ENCODE results near the gene PTPN7.
"Not testable (repeated sequence)": the region's sequence is repeated elsewhere in the genome, so short reads cannot be mapped to it uniquely, and the experiment has no call there.

The PTPN7 gene

GRCh38 chr1:202189001-202189790 is 28.8 kb upstream of the PTPN7 start:
- peak; percentile 81 for DNase-seq

DNA sequence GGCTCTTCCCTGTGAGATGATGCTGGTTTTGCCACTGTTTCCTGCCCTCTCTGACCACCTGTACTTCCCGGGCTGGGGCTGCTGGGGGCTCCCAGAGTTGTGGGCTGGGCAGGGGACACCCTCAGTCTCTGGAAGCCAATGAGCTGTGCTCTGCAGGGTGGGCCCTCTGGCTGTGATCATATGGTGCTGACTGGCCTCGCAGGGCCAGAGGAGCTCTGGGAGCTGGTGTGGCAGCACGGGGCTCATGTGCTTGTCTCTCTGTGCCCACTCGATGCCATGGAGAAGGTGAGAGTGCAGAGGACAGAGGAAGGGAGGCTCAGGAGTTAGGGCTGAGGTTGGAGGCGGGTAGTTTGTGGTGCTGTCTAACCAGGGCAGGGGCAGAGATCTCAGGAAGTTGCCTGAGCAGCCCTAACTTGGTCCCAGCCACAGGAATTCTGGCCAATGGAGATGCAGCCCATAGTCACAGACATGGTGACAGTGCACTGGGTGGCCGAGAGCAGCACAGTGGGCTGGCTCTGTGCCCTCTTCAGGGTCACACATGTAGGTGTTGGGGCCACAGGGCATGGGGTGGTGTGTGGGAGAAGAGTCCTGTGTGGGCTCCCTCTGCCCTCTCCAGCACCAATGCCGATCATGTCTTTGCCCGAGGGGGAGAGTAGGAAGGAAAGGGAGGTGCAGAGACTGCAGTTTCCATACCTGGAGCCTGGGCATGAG is 27.4 kb upstream of the PTPN7 start:
- no peak for DNase-seq

- no peak for DNase-seq
Observed at GRCh38 chr1:202187041-202187671, 26.8 kb upstream of the PTPN7 start.

- DNase-seq = no peak
Observed at GRCh38 chr1:202186327-202186726, 25.9 kb upstream of the PTPN7 start.

DNA sequence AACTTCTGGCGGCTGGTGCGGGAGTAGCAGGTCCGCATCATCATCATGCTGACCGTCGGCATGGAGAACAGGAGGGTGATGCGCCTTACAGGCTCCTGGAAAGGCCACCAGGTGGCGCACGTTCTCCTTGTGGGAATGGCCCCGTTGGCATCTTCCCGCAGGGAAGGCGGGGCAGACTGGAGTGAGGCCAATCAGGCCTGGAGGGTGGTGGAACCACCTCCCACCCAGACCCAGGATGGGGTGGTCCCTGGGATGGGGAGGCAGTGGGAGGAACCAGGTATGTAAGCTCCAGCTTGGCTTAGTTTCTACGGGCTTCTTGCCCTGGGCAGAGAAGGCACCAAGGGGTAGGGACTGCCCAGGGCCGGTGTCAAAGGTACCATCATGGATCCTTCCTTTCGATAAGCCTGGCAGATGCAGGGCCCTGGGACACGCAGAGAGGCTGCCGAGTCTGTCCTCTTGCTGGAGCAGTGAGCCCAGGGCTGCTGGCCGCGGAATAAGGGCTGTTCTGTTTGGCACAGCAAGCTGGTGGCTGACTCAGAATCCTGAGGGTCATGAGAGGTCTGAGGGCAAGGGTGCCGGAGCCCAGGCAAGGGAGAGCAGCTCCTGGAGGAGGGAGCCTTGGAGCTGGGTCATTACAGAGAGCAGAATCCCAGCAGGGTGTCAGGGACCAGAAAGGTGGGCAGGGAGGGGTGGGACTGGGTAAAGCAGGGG is 24.5 kb upstream of the PTPN7 start:
- DNase-seq = peak; percentile 82

GRCh38 chr1:202182040-202182877 is 21.9 kb upstream of the PTPN7 start:
- DNase-seq = no peak

DNA sequence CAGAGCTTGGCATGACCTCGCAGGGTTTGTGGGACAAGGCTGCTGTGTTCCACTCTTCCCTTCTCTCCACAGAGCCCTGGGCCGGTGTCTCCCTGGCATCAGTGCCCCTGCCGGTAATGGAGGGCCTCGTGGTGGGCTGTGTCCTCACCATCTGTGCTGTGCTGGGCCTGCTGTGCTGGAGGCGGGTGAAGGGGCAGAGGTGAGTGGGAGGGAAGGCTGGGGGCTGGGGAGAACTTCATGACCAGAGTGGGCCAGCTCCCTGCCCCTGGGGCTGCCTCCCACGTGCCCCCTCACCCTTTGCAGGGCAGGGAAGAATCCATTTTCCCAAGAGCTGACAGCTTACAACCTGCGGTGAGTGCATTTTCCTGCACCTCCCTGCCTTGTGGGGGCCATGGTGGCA is 21.2 kb upstream of the PTPN7 start:
- no peak for DNase-seq

- DNase-seq = not testable (repeated sequence)
Observed at GRCh38 chr1:202180751-202181139, 20.3 kb upstream of the PTPN7 start.

DNA sequence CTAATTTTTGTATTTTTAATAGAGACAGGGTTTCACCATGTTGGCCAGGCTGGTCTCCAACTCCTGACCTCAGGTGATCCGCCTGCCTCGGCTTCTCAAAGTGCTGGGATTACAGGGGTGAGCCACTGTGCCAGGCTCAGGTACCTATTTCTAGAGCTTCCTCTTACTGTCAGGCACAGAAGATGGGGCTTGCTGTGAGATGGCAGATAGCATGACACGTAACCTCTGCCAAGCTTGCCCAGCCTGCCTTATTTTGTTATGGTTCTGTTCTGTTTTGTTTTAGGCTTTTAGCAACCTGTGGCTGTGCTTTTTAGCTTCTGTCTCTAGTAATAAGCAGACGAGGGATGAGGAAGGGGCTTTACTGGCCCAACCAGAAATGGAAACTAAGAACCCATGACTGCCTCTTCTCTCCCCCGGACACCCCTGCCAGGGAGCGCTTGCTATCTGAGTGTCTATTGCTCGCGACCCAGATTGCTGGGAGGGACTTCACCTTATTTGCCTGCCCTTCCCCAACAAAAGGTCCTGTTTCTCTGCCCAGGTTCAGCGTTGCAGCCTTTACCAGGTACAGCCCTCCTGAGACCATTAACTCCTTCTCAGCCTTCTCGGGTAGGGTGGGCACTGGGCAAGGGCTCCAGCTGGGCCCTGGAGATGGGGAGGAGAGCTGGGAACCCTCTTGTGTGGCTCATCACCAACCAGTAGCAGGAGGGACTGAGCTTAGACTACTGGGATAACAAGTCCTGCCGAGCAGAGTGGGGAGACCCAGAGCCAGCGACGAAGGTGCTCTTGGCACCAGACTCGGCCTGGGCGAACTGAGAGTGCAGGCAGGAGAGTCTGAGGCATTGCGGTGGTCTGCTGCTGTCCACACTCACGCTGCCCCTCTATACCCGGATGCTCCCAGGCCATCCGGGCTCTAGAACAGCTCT is 19.7 kb upstream of the PTPN7 start:
- no peak for DNase-seq

GRCh38 chr1:202176949-202177927 is 16.8 kb upstream of the PTPN7 start:
- DNase-seq = no peak

GRCh38 chr1:202173993-202174392 is 13.6 kb upstream of the PTPN7 start:
- no peak for DNase-seq

- DNase-seq = no peak
Observed at GRCh38 chr1:202172015-202172355, 11.6 kb upstream of the PTPN7 start.

DNA sequence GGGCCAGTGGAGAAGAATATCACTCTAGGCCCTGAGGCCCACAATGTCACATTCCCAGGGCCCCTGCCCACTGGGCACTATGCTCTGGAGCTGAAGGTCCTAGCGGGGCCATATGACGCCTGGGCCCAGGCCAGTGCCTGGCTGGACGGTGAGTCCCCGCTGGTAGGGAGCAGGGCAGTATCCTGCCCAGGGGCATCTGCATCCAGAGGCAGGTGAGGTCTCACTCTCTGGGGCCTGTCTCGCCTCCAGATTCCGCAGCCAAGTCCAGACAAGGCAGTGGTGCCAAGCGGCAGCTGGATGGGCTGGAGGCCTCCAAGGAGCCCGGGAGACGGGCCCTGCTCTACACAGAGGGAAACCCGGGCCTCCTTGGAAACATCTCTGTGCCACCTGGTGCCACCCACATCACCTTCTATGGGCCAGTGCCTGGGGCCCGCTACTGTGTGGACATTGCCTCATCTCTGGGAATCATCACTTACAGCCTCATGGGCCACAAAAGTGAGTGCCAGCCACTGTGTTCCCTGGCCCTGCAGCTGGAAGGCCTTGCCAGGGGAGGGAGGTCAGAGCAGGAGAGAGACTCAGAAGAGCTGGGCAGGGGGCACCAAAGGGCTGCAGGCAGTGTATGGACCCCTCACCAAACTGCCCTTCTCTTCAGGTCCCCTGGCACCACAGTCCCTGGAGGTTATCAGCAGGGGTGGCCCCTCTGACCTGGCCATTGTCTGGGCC is 11.1 kb upstream of the PTPN7 start:
- no peak for DNase-seq

DNA sequence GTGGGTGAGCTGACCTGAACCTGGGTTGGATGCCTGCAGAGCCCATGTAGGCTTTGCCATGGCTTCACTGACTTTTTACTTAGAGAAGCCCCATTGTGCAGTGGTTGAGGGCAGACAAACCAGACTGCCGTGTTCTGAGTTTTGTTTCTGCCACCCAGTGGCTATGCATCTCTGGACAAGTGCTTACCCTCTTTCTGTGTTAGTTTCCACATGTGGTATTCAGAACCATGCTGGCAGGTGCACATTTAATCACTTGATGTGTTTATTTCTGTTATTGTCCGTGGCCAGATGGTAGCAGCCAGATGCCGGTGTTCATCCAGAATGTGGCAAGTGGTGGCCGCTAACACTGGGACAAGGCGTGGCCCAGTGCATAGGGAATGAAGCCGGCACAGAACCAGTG is 10.3 kb upstream of the PTPN7 start:
- DNase-seq = no peak

DNA sequence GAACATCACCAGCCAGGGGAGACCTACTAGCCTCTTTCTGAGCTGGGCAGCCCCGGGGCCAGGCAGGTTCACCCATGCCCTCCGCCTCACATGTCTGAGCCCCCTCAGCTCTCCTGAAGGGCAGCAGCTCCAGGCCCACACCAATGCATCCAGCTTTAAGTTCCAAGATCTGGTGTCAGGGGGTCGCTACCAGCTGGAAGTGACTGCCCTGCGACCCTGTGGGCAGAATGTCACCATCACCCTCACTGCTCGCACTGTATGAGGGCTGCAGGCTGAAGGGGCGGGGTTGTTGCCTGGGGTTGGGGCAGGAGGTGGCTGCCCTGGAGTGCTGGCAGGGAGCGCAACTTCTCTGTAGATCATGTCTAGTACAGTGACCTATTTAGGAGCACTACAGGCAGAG is 8.5 kb upstream of the PTPN7 start:
- no peak for DNase-seq

- DNase-seq = no peak
Observed at GRCh38 chr1:202167708-202168415, 7.5 kb upstream of the PTPN7 start.

DNA sequence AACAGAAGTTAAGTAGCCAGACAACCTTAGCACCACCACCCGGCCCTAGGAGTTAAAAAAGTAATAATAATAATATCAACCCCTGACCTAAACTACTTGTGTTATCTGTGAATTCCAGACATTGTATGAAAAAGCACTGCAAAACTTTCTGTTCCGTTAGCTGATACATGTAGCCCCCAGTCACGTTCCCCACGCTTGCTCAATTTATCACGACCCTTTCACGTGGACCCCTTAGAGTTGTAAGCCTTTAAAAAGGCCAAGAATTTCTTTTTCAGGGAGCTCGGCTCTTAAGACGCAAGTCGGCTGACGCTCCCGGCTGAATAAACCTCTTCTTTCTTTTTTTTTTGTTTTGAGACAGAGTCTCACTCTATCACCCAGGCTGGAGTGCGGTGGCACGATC is 6.7 kb upstream of the PTPN7 start:
- DNase-seq = not testable (repeated sequence)

GRCh38 chr1:202165942-202166843 is 5.8 kb upstream of the PTPN7 start:
- no peak for DNase-seq
